Testis (tissue), 3 donors: ENCODE results near the gene STMND1. TPM values are rescaled to one million over a fixed set of nuclear protein-coding genes. Genes with fewer than 3 reads are reported as not detected.

Experiments used
- DNase-seq: peaks from one replicate; pipeline ENCODE4 v3.0.0-alpha.2; 2019
- H3K27ac ChIP-seq, 2 donors: fragments of 200-600 bp; sonication (generic); one replicate each; pipeline ENCODE4 v1.5.1; 2019
- H3K27me3 ChIP-seq: fragments of 200-600 bp; sonication (generic); one replicate; pipeline ENCODE4 v1.5.1; 2019
- H3K36me3 ChIP-seq: fragments of 200-600 bp; sonication (generic); one replicate; pipeline ENCODE4 v1.5.1; 2017; ENCODE audit warnings: low read depth; ENCODE audit errors: missing control alignments
- H3K4me1 ChIP-seq: fragments of 200-600 bp; sonication (generic); one replicate; pipeline ENCODE4 v1.5.1; 2019
- H3K4me3 ChIP-seq, 2 donors: fragments of 200-600 bp; sonication (generic); one replicate each; pipeline ENCODE4 v1.5.1; 2017 to 2019
- H3K9me3 ChIP-seq: fragments of 200-600 bp; sonication (generic); one replicate; pipeline ENCODE4 v1.5.1; 2017
- CTCF ChIP-seq, 3 experiments: fragments of 450-650 bp in 2 of 3; fragments of 200-600 bp in 1 of 3; sonication (generic) in 1 of 3; IDR thresholded peaks; one replicate each; pipeline ENCODE4 v1.5.1; 2016 to 2019; ENCODE audit warnings: antibody characterized with exemption in 3 of 3, mild to moderate bottlenecking in 2 of 3, moderate library complexity in 1 of 3
- POLR2A ChIP-seq: fragments of 450-650 bp; IDR thresholded peaks from one replicate; pipeline ENCODE4 v1.6.1; 2017; ENCODE audit warnings: antibody characterized with exemption, mild to moderate bottlenecking, moderate library complexity
- WGBS, 2 donors: methylation state at CpG; one replicate each; pipeline ENCODE4 v1.1.5; 2018; 5-methylcytosine and 5-hydroxymethylcytosine counted together
- intact Hi-C: fragments of 100-400 bp; cut with DNase I; formaldehyde crosslinking; loops from one replicate; pipeline ENCODE4 v1.15.1; 2023; ENCODE audit warnings: low total_unique reads
- polyA plus RNA-seq: library from polyadenylated mRNA; stranded (reverse); fragments of 350-450 nt; fragmentation: Illumina TruSeq; extraction: RNeasy Lipid Tissue Mini Kit (QIAGEN cat#74804); gene quantifications from one replicate; pipeline ENCODE4 v1.2.3, GENCODE V29; 2014; ENCODE audit warnings: low read depth, low replicate concordance; ENCODE audit not compliant: insufficient read depth
- total RNA-seq, 2 donors: library from RNA; depleted of rRNA; stranded (reverse); fragments of >200 nt; gene quantifications; one replicate each; pipeline ENCODE4 v1.2.3, GENCODE V29; 2016

The STMND1 gene
- total and polyA plus RNA-seq, 3 donors from 2014 or later, result 5.8 to 22.1 (median 19.3) TPM

GRCh38 chr6:17169291-17169690 is 67.4 kb downstream of the STMND1 start:
- no peak for TF ChIP-seq CTCF (IDR thresholded peaks at IDR 0.05)
- no peak for TF ChIP-seq POLR2A
- Histone ChIP-seq H3K4me1 (no peaks in the 10 kb centered on the region), H3K36me3 (no peaks in the 10 kb centered on the region), H3K27me3 (no peaks in the 10 kb centered on the region), H3K9me3 (no peaks in the 10 kb centered on the region), H3K4me3 (no peak overlapping the region), H3K27ac (no peak overlapping the region)
- no peak for DNase-seq
- intact Hi-C loops, result no loop called here
- WGBS, 2 donors, result 76 to 84% methylated on average over 6 of the region's 6 CpGs

- Histone ChIP-seq H3K36me3 (no peaks in the 10 kb centered on the region), H3K27me3 (no peaks in the 10 kb centered on the region), H3K27ac (no peak overlapping the region), H3K9me3 (no peaks in the 10 kb centered on the region), H3K4me3 (no peak overlapping the region), H3K4me1 (no peaks in the 10 kb centered on the region)
- 85 to 94% methylated on average over 6 of the region's 6 CpGs for WGBS, 2 donors
- intact Hi-C loops, result no loop called here
- no peak for TF ChIP-seq CTCF (IDR thresholded peaks at IDR 0.05)
- no peak for DNase-seq
These were observed 67.9 kb downstream of the STMND1 start for GRCh38 chr6:17169711-17170110.

GRCh38 chr6:17172836-17173470 is 71.1 kb downstream of the STMND1 start:
- no peak for DNase-seq
- no peaks in the 10 kb centered on the region for H3K4me1 ChIP-seq
- no peaks in the 10 kb centered on the region for H3K9me3 ChIP-seq
- intact Hi-C loops, result no loop called here
- H3K27me3 ChIP-seq, result no peaks in the 10 kb centered on the region
- H3K4me3 ChIP-seq, result no peak overlapping the region
- WGBS, 2 donors, result 60 to 75% methylated on average over 4 of the region's 4 CpGs
- TF ChIP-seq CTCF (IDR thresholded peaks at IDR 0.05) (no peak), POLR2A (no peak)
- no peaks in the 10 kb centered on the region for H3K36me3 ChIP-seq
- H3K27ac ChIP-seq, result no peak overlapping the region

GRCh38 chr6:17178326-17178725 is 76.5 kb downstream of the STMND1 start:
- no peaks in the 10 kb centered on the region for H3K36me3 ChIP-seq
- no peak for DNase-seq
- no peaks in the 10 kb centered on the region for H3K4me1 ChIP-seq
- H3K4me3 ChIP-seq, result no peak overlapping the region
- intact Hi-C loops, result no loop called here
- 57 to 69% methylated on average over 2 of the region's 2 CpGs for WGBS, 2 donors
- no peak for TF ChIP-seq POLR2A
- no peak for TF ChIP-seq CTCF (IDR thresholded peaks at IDR 0.05)
- H3K27ac ChIP-seq, result no peak overlapping the region
- H3K27me3 ChIP-seq, result no peaks in the 10 kb centered on the region
- no peaks in the 10 kb centered on the region for H3K9me3 ChIP-seq
